HG03066 (cell line): Measurements from ENCODE around the gene LEMD2.

Source experiments
- ATAC-seq: cut with Tn5 transposase; IDR thresholded peaks from one replicate; pipeline ENCODE4 v1.9.1; 2021; ENCODE audit warnings: low read depth; ENCODE audit not compliant: unreplicated experiment

Gene LEMD2

DNA sequence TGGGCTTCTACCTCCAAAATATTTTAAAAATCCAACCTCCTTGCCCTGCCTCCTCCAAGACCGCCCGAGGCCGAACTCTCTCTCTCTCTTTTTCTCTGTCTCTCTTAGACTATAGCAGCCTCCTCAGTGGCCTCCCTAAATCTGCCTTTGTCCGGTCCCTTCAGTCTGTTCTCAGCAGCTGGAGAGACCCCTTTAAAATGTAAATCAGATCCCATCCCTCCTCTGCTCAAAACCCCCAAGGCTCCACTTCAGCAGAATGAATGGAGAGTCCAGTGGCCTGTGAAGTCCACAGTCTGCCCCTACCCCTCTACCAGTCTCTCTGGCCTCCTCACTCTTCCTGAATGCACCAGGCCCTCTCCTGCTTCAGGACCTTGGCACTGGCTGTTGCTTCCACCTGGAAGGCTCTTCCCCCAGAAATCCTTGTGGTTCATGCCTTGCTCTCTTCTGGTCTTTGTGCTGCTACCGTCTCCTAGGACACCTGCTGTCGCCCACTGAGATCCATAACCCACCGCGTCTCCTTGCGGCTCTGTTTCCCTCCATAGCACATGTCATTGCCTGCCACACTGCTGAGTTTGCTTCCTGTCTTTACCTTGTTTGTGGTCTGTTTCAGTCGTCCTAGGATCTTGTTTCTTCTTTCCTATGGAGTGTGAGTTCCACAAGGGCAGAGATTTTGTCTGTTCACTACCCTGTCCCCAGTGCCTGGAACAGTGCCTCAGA is 8.9 kb upstream of the LEMD2 start:
- ATAC-seq: no peak

DNA sequence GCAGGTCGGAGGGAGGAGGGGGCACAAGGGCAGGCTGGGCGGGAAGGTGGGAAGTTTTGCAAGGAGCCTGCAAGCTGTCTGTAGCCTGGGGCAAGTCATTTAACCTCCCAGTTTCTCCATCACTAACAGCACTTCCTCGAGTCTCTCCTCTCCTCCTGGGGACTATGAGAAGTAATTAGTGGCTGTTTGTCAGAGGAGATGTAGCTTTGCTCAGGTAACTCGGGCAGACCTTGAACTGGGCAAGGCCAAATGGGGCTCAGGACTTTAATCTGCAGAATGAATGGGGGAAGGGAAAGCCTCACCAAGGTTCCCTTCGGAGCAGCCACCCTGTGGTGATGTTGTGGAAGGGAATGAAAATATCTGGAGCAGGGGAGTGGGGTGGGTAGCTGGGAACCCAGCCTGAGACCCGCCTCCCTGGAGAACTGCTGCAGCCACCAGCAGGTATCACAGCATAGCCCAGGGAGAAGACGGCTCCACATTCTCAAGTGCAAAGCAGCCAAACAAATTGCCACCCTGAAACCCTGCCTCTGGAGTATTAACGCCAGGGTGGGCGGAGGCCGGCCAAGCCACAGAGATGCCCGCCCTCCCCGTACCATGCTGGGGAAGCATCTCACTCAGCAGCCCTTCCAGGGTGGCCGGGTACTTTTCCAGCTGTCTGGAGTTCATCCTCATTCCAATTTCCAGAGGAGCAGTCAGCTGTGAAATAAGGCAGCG is 6.1 kb upstream of the LEMD2 start:
- no peak for ATAC-seq

DNA sequence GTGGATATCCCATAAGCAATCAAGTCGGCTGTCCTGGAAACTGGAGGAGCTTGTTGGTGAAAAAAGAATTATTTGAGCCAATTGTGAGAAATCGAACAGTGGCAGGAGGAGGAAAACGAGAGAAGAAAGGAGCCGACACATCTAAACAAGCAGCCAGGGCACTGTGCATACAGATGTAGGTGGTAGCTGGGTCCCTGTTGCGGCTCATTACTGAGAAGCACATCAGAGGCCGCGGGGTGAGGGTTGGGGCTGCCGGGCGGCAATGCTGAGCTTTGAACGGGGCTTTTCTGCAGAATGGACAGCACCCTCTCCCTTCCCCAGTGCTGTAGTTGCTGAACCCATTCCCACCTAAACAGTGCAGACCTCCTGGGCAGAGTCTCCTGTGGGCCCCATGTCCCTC is 4.1 kb upstream of the LEMD2 start:
- no peak for ATAC-seq

DNA sequence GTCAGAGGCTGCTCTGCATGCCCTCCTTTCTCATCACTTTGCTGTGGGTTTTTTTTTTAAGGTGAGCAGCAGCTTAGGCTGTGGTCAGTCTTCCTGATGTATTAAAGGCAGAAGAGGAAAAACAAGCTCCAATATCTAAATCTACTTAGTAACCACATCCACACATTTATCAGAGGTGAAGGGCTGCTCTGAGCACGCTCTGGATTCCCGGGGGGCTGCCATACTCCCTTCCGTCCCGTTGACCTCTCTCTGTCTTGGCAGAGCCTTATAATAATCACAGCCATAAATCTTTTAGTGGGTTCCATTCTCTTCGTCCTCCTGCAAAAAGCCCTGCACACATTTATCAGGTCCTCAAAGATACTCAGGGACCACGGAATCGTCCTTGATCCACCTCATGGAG is 2.7 kb upstream of the LEMD2 start:
- ATAC-seq: no peak

DNA sequence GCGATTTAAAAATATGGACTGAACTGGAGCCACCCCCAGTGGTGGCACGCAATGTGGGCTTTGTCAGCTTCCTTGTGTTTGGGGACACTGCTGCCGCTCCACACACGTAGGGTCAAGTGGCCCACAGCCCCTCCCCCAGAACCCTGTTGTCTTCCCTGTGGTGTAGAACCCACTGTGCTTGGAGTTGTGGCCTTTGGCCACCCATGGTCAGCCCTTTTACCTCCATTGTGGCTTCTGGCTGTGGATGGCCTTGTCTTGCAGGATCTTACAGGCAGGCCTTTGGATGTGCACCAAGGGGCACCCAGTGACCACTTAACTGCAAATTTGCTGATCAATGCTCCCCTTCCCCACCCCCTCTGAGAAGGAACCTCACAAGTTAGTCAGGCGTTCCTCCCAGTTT is 2.0 kb upstream of the LEMD2 start:
- no peak for ATAC-seq

- ATAC-seq: no peak
Observed at GRCh38 chr6:33790379-33790778, 1.4 kb upstream of the LEMD2 start.

GRCh38 chr6:33789550-33789895 is 593 bp upstream of the LEMD2 start:
- ATAC-seq: no peak

DNA sequence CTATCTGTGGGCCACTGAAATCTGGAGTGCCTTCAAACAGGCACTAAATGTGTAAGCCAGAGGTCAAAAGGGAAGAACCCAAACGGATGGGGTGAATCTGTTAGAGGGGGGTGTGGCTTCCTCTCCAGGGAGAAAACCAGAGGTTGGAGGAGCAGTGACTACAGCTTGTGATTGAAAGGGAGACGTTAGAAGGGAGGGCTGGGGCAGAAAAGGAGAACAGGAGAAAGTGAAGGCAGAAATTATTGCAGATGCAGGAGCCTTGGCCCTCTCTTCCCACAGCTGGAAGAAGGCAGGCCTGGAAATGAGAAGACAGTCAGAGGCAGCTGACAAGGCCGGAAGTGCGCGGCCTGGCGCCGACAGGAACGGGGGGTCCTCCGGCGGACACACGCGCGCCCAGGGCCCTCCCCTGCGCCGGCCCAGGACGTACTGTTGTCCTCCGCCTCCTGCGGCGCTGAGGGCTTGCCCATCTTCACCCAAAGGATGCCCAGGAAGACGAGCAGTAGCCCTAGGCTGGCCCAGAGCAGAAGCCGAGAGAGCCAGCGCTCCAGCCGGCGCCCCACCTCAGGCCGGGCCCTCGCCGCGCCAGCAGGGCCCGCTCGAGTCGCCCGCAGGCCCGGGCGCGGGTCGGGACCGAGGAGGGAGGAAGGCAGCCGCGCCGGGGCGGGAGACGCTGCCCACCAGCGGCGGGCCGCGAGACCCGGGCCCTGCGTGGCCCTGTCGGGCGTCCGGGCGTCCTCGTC is 806 bp downstream of the LEMD2 start:
- ATAC-seq: peak; percentile 46

DNA sequence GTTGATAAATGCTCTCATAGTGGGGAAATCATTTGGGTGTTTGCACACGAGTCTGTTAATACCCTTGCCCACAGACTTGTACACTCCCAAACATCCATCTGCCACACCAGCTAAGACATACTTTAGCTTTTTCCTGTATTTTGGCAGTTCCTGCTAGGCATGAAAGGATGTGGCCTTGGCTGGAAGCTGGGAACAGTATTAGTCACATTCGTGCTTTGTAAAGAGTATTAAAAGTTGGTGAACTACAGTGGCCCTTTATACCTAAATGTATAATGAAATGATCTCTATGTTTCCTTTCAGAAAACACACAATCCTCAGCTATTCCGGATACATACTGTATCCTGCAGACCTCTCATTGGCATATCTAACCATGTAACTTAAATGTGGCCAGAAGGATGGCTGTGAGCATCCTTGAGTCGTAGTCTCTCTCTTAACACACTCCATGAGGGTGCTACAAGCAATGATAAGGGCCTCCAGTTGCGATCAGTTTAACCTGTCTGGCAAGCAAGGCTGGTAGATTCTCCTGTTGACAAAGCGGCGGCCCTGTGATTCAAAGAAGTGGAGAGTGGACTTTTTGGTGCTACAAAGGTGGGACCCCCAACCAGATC is 1.5 kb downstream of the LEMD2 start:
- ATAC-seq: no peak

DNA sequence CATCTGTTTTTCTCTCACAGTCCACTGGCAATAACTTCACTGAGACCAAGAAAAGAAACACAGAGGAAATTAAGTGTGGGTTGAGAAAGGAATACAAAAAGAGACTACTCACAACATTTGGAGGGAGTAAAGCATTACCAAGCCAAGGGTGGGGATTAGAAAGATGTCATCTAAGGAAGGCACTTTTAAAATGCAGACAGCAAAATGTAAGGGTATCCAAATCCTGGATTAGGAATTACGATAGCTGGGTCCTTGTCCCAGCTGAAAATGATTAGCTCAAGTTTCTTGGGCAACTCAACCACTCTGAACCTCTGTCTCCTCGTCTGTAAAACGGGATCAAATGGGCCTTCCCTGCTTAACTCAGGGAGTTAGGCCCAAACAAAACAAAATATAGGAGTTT is 2.2 kb downstream of the LEMD2 start:
- no peak for ATAC-seq

- no peak for ATAC-seq
Observed at GRCh38 chr6:33785778-33786177, 3.2 kb downstream of the LEMD2 start.

DNA sequence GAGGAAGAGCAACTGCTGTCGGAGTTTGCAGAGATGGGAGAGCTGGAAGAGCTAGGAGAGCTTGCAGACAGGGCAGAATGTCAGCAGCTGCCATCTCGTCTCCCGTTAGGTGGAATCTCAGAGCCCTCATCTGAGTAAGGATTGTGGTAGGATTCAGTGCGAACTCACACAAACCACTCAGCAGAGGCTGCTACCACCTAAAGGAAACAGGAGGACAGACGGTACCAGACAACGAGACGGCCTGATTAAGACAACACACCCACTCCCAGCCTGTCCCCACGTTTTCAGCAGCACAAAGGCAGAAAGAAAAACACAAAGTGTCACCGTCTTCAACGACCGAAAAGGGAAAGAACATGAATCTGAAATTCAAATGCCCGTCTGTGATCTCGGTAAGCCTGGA is 4.1 kb downstream of the LEMD2 start:
- ATAC-seq: no peak

- ATAC-seq: no peak
Observed at GRCh38 chr6:33783781-33784520, 5.0 kb downstream of the LEMD2 start.

GRCh38 chr6:33782561-33782960 is 6.4 kb downstream of the LEMD2 start:
- no peak for ATAC-seq

DNA sequence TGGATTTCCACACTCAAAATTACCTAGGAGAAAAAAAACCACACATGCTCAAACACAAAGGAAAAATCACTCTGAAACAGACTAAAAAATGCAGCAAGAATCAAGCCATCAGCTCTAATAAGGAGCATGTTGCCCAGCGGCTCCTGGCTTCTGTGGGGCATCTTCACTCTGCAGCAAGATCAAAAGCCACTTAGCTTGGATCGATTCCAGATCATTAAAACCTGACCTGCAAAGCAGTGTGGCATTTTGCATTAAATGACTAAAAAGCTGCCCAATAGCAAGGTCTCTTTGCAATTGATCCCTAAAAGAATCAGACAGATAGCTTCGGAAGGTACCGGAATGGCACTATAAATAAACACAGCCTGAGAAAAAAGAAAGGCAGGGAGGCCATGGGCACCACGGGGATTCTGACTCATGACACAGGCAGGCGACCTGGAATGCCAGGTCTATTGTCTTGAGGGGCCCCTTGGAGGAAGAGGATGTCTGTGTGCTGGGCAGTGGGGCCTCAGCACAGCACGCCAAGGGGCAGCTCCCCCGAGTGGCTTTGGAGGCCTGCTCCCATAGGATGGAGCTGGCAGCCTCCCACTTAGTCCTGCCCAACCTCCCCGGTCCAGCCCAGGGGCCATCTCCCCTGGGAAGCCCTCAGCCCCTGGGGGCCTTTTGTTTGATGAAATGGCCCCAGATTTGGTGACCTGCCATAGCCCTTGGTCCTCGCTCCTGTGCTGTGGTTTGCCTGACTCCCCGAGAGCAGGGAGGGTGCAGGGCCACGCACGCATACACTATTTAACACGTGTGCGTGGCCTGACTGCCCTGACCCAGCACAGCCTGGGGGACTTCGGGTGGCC is 7.6 kb downstream of the LEMD2 start:
- no peak for ATAC-seq

DNA sequence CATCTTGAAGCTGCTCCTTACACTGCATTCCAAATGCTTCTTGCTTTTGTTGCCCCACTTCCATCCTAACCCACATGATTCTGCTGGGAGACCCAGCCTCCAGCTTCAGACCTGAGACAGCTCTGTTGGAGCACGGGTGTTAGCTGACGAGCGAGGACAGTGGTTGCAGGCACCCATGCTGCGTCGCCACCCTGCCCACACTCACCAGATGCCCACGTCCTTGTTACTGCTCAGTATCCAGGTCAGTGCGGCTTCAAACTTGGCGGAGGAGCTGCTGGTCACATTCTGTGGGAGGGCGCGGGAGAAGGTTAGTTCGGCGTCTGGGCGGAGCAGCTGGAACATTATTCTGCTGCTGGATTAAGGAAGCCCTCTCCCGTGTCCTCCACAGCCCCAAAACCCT is 9.0 kb downstream of the LEMD2 start:
- no peak for ATAC-seq

DNA sequence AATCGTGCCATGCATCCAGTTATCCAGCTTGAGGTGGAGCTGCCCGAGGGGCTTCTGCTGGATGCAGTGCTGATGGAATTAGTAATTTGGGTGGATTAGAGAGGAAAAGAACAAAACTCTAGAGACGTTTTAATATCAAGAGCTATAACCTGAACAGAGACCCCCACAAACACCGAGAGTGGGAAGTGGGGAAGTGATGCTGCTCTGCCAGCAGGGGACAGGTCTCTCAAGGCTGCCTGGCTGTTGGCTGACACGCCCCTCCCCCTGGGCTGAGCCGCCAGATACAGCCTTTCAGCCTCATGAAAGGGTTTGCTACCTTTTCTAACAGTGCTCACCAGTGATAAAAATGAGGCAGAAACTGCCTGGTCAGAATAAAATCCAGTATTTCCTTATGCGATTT is 9.6 kb downstream of the LEMD2 start:
- ATAC-seq: no peak

DNA sequence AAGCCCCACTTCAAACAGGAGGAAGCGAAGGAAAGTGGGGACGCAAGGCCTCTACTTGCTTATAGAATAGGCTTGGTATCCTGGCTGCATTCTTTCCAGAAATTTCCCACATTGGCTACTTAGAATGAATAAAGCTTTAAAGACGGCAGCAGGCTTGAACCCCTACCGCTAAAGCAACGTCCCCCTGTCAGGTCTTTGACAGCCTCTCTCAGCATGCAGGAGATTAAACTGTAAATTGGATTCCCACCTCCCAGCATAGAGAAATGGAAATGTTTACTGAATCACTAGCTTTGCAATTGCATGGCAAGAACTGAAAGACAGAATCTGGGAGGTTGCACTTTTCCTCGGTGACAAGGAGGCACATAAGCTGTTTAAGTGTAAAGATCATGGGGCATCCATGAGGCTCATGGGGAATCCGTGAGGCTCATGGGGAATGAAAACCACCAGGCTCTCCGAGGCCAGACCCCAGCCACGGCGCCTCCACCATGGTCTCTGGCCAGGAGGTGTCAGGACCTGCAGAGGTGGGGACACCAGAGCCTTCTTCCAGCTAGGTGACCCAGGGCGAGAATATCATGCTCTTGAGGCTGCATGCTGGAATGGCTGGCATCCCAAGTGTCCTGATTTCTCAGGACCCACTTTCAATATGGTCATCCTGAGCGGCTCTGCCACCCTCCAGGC is 10.3 kb downstream of the LEMD2 start:
- ATAC-seq: no peak
